ENCODE measurements around the gene FBXL20.

DNA sequence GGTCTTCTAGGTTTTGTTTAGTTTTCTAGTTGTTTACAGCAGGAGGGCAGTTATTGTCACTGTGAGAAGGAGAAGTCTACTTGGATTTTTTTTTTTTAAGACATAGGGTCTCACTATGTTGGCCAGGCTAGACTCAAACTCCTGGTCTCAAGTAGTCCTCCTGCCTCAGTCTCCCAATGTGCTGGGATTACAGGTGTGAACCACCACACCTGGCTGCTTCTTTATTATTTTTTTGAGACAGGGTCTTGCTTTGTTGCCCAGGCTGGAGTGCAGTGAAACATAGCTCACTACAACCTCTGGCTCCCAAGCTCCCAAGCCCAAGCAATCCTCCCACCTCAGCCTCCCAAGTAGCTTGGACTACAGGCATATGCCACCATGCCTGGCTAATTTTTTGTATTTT lies 107.4 kb downstream of the FBXL20 start:
- TF ChIP-seq ZNF274 (IDR thresholded peaks at IDR 0.05; ENCODE audit: low read depth, low read length) (no peak), POLR2A (IDR thresholded peaks at IDR 0.05; ENCODE audit: borderline replicate concordance, extremely low read depth, insufficient read depth, insufficient read length) (no peak), YY1 (IDR thresholded peaks at IDR 0.05; ENCODE audit: extremely low read depth, insufficient replicate concordance, low read depth, low read length) (no peak), EZH2phosphoT487 (IDR thresholded peaks at IDR 0.05; ENCODE audit: borderline replicate concordance) (no peak), JUND (IDR thresholded peaks at IDR 0.05) (no peak), SRF (IDR thresholded peaks at IDR 0.05; ENCODE audit: low read depth) (no peak), EZH2 (IDR thresholded peaks at IDR 0.05) (no peak), SIN3A (IDR thresholded peaks at IDR 0.05; ENCODE audit: low read depth) (no peak), RAD21 (IDR thresholded peaks at IDR 0.05; ENCODE audit: low read depth) (no peak), POLR2AphosphoS5 (IDR thresholded peaks at IDR 0.05; ENCODE audit: low read depth, low read length) (no peak)
- TF ChIP-seq, protein P1, sequence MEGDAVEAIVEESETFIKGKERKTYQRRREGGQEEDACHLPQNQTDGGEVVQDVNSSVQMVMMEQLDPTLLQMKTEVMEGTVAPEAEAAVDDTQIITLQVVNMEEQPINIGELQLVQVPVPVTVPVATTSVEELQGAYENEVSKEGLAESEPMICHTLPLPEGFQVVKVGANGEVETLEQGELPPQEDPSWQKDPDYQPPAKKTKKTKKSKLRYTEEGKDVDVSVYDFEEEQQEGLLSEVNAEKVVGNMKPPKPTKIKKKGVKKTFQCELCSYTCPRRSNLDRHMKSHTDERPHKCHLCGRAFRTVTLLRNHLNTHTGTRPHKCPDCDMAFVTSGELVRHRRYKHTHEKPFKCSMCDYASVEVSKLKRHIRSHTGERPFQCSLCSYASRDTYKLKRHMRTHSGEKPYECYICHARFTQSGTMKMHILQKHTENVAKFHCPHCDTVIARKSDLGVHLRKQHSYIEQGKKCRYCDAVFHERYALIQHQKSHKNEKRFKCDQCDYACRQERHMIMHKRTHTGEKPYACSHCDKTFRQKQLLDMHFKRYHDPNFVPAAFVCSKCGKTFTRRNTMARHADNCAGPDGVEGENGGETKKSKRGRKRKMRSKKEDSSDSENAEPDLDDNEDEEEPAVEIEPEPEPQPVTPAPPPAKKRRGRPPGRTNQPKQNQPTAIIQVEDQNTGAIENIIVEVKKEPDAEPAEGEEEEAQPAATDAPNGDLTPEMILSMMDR (IDR thresholded peaks at IDR 0.05 in 2 of 3, conservative IDR thresholded peaks at IDR 0.05 in 1 of 3; ENCODE audit: borderline replicate concordance in 1 of 3, insufficient read depth in 1 of 3, low read depth in 2 of 3, low read length in 2 of 3): no peak
- TF ChIP-seq, protein P2, sequence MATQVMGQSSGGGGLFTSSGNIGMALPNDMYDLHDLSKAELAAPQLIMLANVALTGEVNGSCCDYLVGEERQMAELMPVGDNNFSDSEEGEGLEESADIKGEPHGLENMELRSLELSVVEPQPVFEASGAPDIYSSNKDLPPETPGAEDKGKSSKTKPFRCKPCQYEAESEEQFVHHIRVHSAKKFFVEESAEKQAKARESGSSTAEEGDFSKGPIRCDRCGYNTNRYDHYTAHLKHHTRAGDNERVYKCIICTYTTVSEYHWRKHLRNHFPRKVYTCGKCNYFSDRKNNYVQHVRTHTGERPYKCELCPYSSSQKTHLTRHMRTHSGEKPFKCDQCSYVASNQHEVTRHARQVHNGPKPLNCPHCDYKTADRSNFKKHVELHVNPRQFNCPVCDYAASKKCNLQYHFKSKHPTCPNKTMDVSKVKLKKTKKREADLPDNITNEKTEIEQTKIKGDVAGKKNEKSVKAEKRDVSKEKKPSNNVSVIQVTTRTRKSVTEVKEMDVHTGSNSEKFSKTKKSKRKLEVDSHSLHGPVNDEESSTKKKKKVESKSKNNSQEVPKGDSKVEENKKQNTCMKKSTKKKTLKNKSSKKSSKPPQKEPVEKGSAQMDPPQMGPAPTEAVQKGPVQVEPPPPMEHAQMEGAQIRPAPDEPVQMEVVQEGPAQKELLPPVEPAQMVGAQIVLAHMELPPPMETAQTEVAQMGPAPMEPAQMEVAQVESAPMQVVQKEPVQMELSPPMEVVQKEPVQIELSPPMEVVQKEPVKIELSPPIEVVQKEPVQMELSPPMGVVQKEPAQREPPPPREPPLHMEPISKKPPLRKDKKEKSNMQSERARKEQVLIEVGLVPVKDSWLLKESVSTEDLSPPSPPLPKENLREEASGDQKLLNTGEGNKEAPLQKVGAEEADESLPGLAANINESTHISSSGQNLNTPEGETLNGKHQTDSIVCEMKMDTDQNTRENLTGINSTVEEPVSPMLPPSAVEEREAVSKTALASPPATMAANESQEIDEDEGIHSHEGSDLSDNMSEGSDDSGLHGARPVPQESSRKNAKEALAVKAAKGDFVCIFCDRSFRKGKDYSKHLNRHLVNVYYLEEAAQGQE (IDR thresholded peaks at IDR 0.05; ENCODE audit: low read depth): no peak
- TF ChIP-seq, protein P3, sequence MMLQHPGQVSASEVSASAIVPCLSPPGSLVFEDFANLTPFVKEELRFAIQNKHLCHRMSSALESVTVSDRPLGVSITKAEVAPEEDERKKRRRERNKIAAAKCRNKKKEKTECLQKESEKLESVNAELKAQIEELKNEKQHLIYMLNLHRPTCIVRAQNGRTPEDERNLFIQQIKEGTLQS (IDR thresholded peaks at IDR 0.05): no peak

Data from HCT116 (cell line).